ENCODE data around the gene ACSL4. TPM values are rescaled to one million over a fixed set of nuclear protein-coding genes. Genes with fewer than 3 reads are reported as not detected.
"Not testable (repeated sequence)": the region's sequence is repeated elsewhere in the genome, so short reads cannot be mapped to it uniquely, and the experiment has no call there.

The ACSL4 gene
- total and polyA plus RNA-seq, 9 of the 15 experiments (the other 6 are each of a cell fraction or from before 2014, with no cell fraction given): 9.8 to 35.1 (median 25.5) TPM

GRCh38 chrX:109672239-109672638 is 60.8 kb downstream of the ACSL4 start:
- no TSS peak for BruUV-seq (replicated peaks)
- H4K20me1 ChIP-seq (replicated peaks; ENCODE audit: control insufficient read depth, insufficient read depth, low read length): no peaks in the 10 kb centered on the region
- intact Hi-C loops (cut with micrococcal nuclease) (no loop called here), in situ Hi-C loops (cut with MboI) (no loop called here)
- no peaks in the 10 kb centered on the region for H3K27me3 ChIP-seq (ENCODE audit: control insufficient read depth in 2 of 2, insufficient read depth in 2 of 2, low read length in 2 of 2)
- ATAC-seq (no peak), FAIRE-seq (no peak), DNase-seq (ENCODE audit: extremely low read depth in 1 of 4, low spot score in 3 of 4) (peak in 2 of 4 experiments; percentile 13 to 19)
- H3K9me3 ChIP-seq (replicated peaks; ENCODE audit: control insufficient read depth, insufficient read depth, low read depth, low read length): no peaks in the 10 kb centered on the region
- H2AFZ ChIP-seq (ENCODE audit: low read depth, low read length): no peak overlapping the region
- no peak overlapping the region for H3K27ac ChIP-seq (ENCODE audit: extremely low read depth, low read depth, low read length)
- H3K79me2 ChIP-seq (ENCODE audit: control insufficient read depth, insufficient read depth, low read length): no peaks in the 10 kb centered on the region
- no peak overlapping the region for H3K4me2 ChIP-seq (ENCODE audit: insufficient read depth, low read length)
- peaks cover 0 to 7% of the 10 kb centered on the region in 2 experiments; a peak in 3 of 5 replicates for H3K4me1 ChIP-seq (replicated peaks in 1 of 2; ENCODE audit: control insufficient read depth in 2 of 2, insufficient read depth in 2 of 2, low read length in 2 of 2)
- H3K36me3 ChIP-seq (ENCODE audit: control insufficient read depth, insufficient read depth, low read length): peaks cover 58% of the 10 kb centered on the region
- TF ChIP-seq ZBTB34 (CRISPR knock-in tag; IDR thresholded peaks at IDR 0.05) (no peak), CBFA2T3 (IDR thresholded peaks at IDR 0.05) (peak; percentile 70), ZBTB11 (CRISPR knock-in tag; IDR thresholded peaks at IDR 0.05) (no peak), TEAD4 (IDR thresholded peaks at IDR 0.05; ENCODE audit: low read length) (peak; percentile 50; the same call in 1 of the 2 replicates), TEAD4 (CRISPR knock-in tag; IDR thresholded peaks at IDR 0.05; ENCODE audit: borderline replicate concordance) (no peak), FOSL1 (tag; conservative IDR thresholded peaks at IDR 0.05) (0 out of 2 replicates have a peak, but pooled peaks have one; percentile 23), TCF3 (CRISPR knock-in tag; IDR thresholded peaks at IDR 0.05) (peak; percentile 80), ARID1B (IDR thresholded peaks at IDR 0.05) (peak; percentile 45), NCOR1 (IDR thresholded peaks at IDR 0.05) (peak; percentile 52), CBFA2T2 (conservative IDR thresholded peaks at IDR 0.05) (peak; percentile 56), TAL1 (IDR thresholded peaks at IDR 0.05) (peak; percentile 46; the same call in 1 of the 2 replicates)
- H3K9me1 ChIP-seq (ENCODE audit: control insufficient read depth, insufficient read depth, low read length): no peaks in the 10 kb centered on the region
- no peak overlapping the region for H3K4me3 ChIP-seq
- CTCF ChIA-PET (ENCODE audit: low intra/inter-chr PET ratio): no interaction called here
- H3K9ac ChIP-seq (ENCODE audit: insufficient read depth in 1 of 2, low read depth in 2 of 2, low read length in 2 of 2): no peak overlapping the region
- POLR2A ChIA-PET: no interaction called here

- H2AFZ ChIP-seq (ENCODE audit: low read depth, low read length); intact Hi-C loops (cut with micrococcal nuclease); POLR2A ChIA-PET; H3K4me2 ChIP-seq (ENCODE audit: insufficient read depth, low read length); H3K27ac ChIP-seq (ENCODE audit: extremely low read depth, low read depth, low read length); FAIRE-seq; H3K9me1 ChIP-seq (ENCODE audit: control insufficient read depth, insufficient read depth, low read length); H3K79me2 ChIP-seq (ENCODE audit: control insufficient read depth, insufficient read depth, low read length); H4K20me1 ChIP-seq (replicated peaks; ENCODE audit: control insufficient read depth, insufficient read depth, low read length); BruUV-seq (replicated peaks); H3K27me3 ChIP-seq (ENCODE audit: control insufficient read depth in 2 of 2, insufficient read depth in 2 of 2, low read length in 2 of 2); H3K4me1 ChIP-seq (replicated peaks in 1 of 2; ENCODE audit: control insufficient read depth in 2 of 2, insufficient read depth in 2 of 2, low read length in 2 of 2); H3K9me3 ChIP-seq (replicated peaks; ENCODE audit: control insufficient read depth, insufficient read depth, low read depth, low read length); ATAC-seq; in situ Hi-C loops (cut with MboI); DNase-seq (ENCODE audit: extremely low read depth in 1 of 4, low spot score in 3 of 4); CTCF ChIA-PET (ENCODE audit: low intra/inter-chr PET ratio); H3K9ac ChIP-seq (ENCODE audit: insufficient read depth in 1 of 2, low read depth in 2 of 2, low read length in 2 of 2); H3K4me3 ChIP-seq: not testable (repeated sequence)
- H3K36me3 ChIP-seq (ENCODE audit: control insufficient read depth, insufficient read depth, low read length): peaks cover 63% of the 10 kb centered on the region
- no CpG with 5 or more reads among the region's 29 CpGs for WGBS (ENCODE audit: insufficient coverage, low coverage, missing lambda C conversion rate)
Observed at GRCh38 chrX:109671170-109671569, 61.9 kb downstream of the ACSL4 start.
